Measurements from ENCODE around the gene TCF7L2.

DNA sequence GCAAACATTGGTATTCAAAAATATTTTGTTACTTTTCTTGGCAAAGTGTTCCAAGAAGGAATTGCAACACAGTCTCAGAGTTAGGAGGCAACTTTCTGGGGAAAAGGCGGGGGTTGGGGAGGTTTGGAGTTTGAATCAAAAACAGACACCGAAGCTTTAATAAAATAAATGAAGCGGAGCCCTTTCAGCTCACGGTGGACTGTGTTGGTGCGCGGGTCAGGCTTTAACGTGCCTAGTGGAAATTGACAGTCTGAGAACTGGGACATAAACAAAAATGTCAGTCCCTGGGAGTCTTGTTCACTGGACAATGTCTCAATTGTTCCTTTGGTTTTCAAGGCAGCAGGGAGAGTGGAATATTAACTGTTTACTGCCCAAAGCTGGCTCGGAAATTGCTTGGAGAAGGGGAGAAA is 109.3 kb downstream of the TCF7L2 start:
- TF ChIP-seq, protein P1, sequence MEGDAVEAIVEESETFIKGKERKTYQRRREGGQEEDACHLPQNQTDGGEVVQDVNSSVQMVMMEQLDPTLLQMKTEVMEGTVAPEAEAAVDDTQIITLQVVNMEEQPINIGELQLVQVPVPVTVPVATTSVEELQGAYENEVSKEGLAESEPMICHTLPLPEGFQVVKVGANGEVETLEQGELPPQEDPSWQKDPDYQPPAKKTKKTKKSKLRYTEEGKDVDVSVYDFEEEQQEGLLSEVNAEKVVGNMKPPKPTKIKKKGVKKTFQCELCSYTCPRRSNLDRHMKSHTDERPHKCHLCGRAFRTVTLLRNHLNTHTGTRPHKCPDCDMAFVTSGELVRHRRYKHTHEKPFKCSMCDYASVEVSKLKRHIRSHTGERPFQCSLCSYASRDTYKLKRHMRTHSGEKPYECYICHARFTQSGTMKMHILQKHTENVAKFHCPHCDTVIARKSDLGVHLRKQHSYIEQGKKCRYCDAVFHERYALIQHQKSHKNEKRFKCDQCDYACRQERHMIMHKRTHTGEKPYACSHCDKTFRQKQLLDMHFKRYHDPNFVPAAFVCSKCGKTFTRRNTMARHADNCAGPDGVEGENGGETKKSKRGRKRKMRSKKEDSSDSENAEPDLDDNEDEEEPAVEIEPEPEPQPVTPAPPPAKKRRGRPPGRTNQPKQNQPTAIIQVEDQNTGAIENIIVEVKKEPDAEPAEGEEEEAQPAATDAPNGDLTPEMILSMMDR (IDR thresholded peaks at IDR 0.05): no peak
- no peak for TF ChIP-seq POLR2A (IDR thresholded peaks at IDR 0.05)
